GM19099 (cell line): ENCODE results near the gene BEGAIN.

Experiments
- POLR2A ChIP-seq: IDR thresholded peaks from 3 replicates; pipeline ENCODE4 v1.6.1; 2011; ENCODE audit warnings: low read depth; ENCODE audit not compliant: insufficient read length; ENCODE audit errors: extremely low read depth

Gene BEGAIN

DNA sequence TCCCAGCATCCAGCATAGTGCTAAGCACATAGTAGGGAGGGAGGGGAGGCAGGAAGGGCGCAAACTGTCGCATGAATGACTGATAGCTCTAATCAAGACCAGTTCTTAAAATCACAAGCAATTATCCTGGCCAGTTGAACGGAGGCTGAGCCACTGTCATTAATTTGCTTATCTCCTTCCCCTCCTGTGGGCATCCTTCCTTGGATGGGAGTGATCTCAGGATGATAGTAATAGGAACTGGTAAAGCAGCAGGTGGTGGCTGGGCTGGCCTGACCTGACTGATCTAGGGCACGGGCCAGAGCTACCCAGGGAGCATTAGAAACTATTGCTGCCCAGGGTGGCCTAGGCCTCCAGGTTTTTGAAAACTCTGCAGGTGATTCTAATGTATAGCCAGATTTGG is 97.0 kb downstream of the BEGAIN start:
- no peak for TF ChIP-seq POLR2A

DNA sequence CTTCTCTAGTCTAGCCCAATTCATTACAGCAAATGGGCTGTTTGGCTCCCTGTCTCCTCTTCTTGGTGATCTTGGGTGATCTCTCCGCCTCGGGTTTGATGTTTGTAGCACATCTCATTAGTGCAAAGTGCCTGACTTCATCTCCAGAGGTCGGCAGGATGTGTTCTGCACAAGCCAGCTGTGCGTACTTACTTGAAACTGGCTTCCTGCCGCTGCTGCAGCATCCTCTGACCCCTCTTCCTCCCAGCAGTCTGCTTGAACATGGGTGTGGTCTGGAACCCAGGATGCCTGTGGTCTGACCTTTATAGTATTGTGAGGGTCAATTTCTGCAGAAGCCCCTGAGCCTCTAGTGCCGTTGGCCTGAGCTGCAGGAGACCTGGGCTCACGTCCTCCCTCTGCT is 99.2 kb downstream of the BEGAIN start:
- no peak for TF ChIP-seq POLR2A

DNA sequence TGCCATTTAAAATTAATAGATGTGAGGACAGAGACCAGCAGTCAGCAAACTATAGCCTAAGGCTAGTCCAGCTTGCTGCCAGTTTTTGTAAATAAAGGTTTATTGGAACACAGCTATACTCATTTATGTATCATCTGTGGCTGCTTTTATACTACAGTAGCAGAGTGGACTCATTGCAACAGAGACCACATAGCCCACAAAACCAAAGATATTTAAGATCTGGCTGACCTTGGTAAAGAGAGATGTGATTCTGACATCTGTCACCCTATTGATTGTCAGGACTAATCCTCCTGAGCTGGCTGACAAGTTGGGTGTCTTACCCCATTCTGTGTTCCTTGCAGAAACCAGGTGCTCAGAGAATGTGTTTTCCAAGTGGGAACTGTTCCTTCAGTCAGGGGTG is 99.9 kb downstream of the BEGAIN start:
- no peak for TF ChIP-seq POLR2A
